Thyroid gland (tissue), 4 donors: ENCODE data around the gene NFIA. TPM values are rescaled to one million over a fixed set of nuclear protein-coding genes. Genes with fewer than 3 reads are reported as not detected.

ENCODE experiments used
- DNase-seq, 2 donors: peaks; one replicate each; pipeline ENCODE4 v3.0.0-alpha.2; 2019
- H3K27ac ChIP-seq, 3 donors: fragments of 200-600 bp; sonication (generic); 1 replicate in 2 of 3; 2 replicates in 1 of 3; pipeline ENCODE4 v1.5.1; 2016 to 2019; ENCODE audit warnings: mild to moderate bottlenecking in 1 of 3, moderate library complexity in 1 of 3
- H3K27me3 ChIP-seq: fragments of 200-600 bp; sonication (generic); one replicate; pipeline ENCODE4 v1.5.1; 2019
- H3K36me3 ChIP-seq, 2 donors: fragments of 200-600 bp; sonication (generic); one replicate each; pipeline ENCODE4 v1.5.1; 2016 to 2019
- H3K4me1 ChIP-seq, 2 donors: fragments of 200-600 bp; sonication (generic); one replicate each; pipeline ENCODE4 v1.5.1; 2017 to 2019
- H3K4me3 ChIP-seq, 3 donors: fragments of 200-600 bp; sonication (generic); replicated peaks in 1 of 3; 1 replicate in 2 of 3; 2 replicates in 1 of 3; pipeline ENCODE4 v1.5.1; 2016; ENCODE audit warnings: mild to moderate bottlenecking in 1 of 3
- H3K9me3 ChIP-seq: fragments of 200-600 bp; sonication (generic); one replicate; pipeline ENCODE4 v1.5.1; 2017
- CTCF ChIP-seq, 6 experiments: fragments of 200-600 bp in 3 of 6; fragments of 450-650 bp in 3 of 6; sonication (generic) in 3 of 6; IDR thresholded peaks; one replicate each; pipeline ENCODE4 v1.5.1; 2016 to 2019; ENCODE audit warnings: antibody characterized with exemption in 6 of 6, mild to moderate bottlenecking in 2 of 6, inconsistent platforms in 1 of 6, moderate library complexity in 1 of 6
- POLR2A ChIP-seq, 2 donors: fragments of 450-650 bp; IDR thresholded peaks; one replicate each; pipeline ENCODE4 v1.6.1; 2017; ENCODE audit warnings: antibody characterized with exemption in 2 of 2, mild to moderate bottlenecking in 2 of 2, moderate library complexity in 1 of 2
- WGBS, 2 donors: methylation state at CpG; one replicate each; pipeline ENCODE4 v1.1.5; 2017; 5-methylcytosine and 5-hydroxymethylcytosine counted together
- intact Hi-C: fragments of 100-400 bp; cut with DNase I; formaldehyde crosslinking; loops from one replicate; pipeline ENCODE4 v1.15.1; 2023
- total RNA-seq, 4 donors: library from RNA; depleted of rRNA; stranded (reverse); fragments of >200 nt; gene quantifications; one replicate each; pipeline ENCODE4 v1.2.3, GENCODE V29; 2016

Gene NFIA
- total RNA-seq, 4 donors from 2014 or later: 105 to 149 (median 118) TPM

DNA sequence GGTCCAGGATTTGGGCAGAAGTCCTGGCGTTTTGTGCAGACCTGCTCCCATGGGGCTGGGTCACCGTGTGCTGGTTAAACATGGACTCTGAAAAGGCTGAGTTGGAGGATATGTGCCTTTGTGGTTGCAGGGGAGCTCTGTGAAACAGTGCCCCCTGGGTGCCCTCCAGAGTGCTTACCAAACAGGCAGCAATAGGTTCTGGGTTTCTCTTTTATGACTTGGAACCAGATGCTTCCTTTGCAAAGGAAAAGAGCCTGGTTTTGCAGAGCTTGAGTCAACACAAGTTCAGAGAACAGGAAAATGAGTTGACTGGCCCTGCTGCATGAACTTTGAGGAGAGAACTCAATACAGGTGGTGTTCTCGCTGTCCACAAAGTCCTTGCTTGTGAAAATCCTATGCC is 353.7 kb downstream of the NFIA start:
- 66 to 74% methylated on average over 3 of the region's 3 CpGs for WGBS, 2 donors
- peaks cover 5 to 13% of the 10 kb centered on the region in 2 donors for H3K4me1 ChIP-seq

GRCh38 chr1:61436491-61437120 is 354.2 kb downstream of the NFIA start:
- H3K9me3 ChIP-seq: no peaks in the 10 kb centered on the region
- intact Hi-C loops: no loop called here
- no peak overlapping the region for H3K4me3 ChIP-seq
- TF ChIP-seq POLR2A (IDR thresholded peaks at IDR 0.05) (no peak), CTCF (IDR thresholded peaks at IDR 0.05) (no peak)
- no peak for DNase-seq
- H3K27ac ChIP-seq: peak overlapping the region; percentile 3 to 41 (median 7)
- WGBS, 2 donors: 71 to 79% methylated on average over 5 of the region's 5 CpGs
- H3K27me3 ChIP-seq: no peaks in the 10 kb centered on the region
- H3K4me1 ChIP-seq: peaks cover 5 to 13% of the 10 kb centered on the region in 2 donors
- H3K36me3 ChIP-seq: no peaks in the 10 kb centered on the region

More for the DNA sequence above, 353.7 kb downstream of the NFIA start:
- Histone ChIP-seq H3K9me3 (no peaks in the 10 kb centered on the region), H3K27me3 (no peaks in the 10 kb centered on the region), H3K4me3 (no peak overlapping the region), H3K27ac (peak overlapping the region; percentile 3 to 41 (median 7)), H3K36me3 (no peaks in the 10 kb centered on the region)
- DNase-seq: no peak
- intact Hi-C loops: no loop called here
- TF ChIP-seq CTCF (IDR thresholded peaks at IDR 0.05) (no peak), POLR2A (IDR thresholded peaks at IDR 0.05) (no peak)

- H3K36me3 ChIP-seq: no peaks in the 10 kb centered on the region
- H3K4me1 ChIP-seq: peaks cover 9 to 16% of the 10 kb centered on the region in 2 donors
- no peaks in the 10 kb centered on the region for H3K27me3 ChIP-seq
- intact Hi-C loops: no loop called here
- no peak for DNase-seq
- no peak overlapping the region for H3K4me3 ChIP-seq
- no peak overlapping the region for H3K27ac ChIP-seq
- no peaks in the 10 kb centered on the region for H3K9me3 ChIP-seq
- TF ChIP-seq CTCF (IDR thresholded peaks at IDR 0.05): no peak
- no peak for TF ChIP-seq POLR2A (IDR thresholded peaks at IDR 0.05)
- 90 to 91% methylated on average over 8 of the region's 8 CpGs for WGBS, 2 donors
Observed at GRCh38 chr1:61439234-61439633, 356.9 kb downstream of the NFIA start.

GRCh38 chr1:61441723-61442262 is 359.4 kb downstream of the NFIA start:
- peaks cover 15 to 24% of the 10 kb centered on the region in 2 donors for H3K4me1 ChIP-seq
- DNase-seq: no peak
- no peaks in the 10 kb centered on the region for H3K27me3 ChIP-seq
- intact Hi-C loops: no loop called here
- TF ChIP-seq CTCF (IDR thresholded peaks at IDR 0.05): no peak
- no peak for TF ChIP-seq POLR2A (IDR thresholded peaks at IDR 0.05)
- H3K9me3 ChIP-seq: no peaks in the 10 kb centered on the region
- 77 to 79% methylated on average over 11 of the region's 11 CpGs for WGBS, 2 donors
- H3K36me3 ChIP-seq: no peaks in the 10 kb centered on the region
- H3K27ac ChIP-seq: no peak overlapping the region
- H3K4me3 ChIP-seq: no peak overlapping the region

DNA sequence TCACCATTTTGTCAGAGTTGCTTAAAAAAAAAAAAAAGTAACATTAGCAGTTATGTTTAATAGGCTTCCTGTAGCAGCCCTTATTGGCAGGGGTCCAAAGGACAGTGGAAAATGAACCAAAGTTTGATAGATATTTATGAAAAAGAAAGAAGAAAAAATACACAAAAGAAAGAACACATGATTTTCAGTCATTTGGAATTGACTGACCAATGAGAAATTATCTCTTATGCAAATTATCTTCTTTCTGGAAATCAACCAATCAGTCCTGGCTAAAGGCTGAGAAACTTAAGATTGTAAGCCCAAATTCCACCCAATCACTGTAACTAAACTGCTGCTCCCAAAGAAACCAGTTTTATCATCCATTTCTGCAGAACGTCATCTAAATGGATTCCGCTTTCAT is 360.2 kb downstream of the NFIA start:
- H3K27me3 ChIP-seq: no peaks in the 10 kb centered on the region
- H3K4me3 ChIP-seq: no peak overlapping the region
- no peaks in the 10 kb centered on the region for H3K9me3 ChIP-seq
- 86 to 88% methylated on average over 2 of the region's 2 CpGs for WGBS, 2 donors
- DNase-seq: no peak
- intact Hi-C loops: no loop called here
- H3K27ac ChIP-seq: no peak overlapping the region
- TF ChIP-seq CTCF (IDR thresholded peaks at IDR 0.05): no peak
- no peak for TF ChIP-seq POLR2A (IDR thresholded peaks at IDR 0.05)
- H3K4me1 ChIP-seq: peaks cover 15 to 28% of the 10 kb centered on the region in 2 donors
- no peaks in the 10 kb centered on the region for H3K36me3 ChIP-seq
